ENCODE data around the gene CCL27. TPM values are rescaled to one million over a fixed set of nuclear protein-coding genes. Genes with fewer than 3 reads are reported as not detected.

CCL27 gene
- total and polyA plus RNA-seq, 4 donors: not detected

- ATAC-seq (ENCODE audit: low FRiP score): peak; percentile 44
- Histone ChIP-seq H3K4me3 (ENCODE audit: low read length in 2 of 2) (peak within 1 kb of the TSS; percentile 12 to 37), H3K27me3 (ENCODE audit: control insufficient read depth in 1 of 2, insufficient read depth in 2 of 2, low read length in 1 of 2) (no peaks in the 10 kb centered on the region), H3K27ac (ENCODE audit: low read depth in 1 of 2, low read length in 2 of 2) (no peak within 1 kb of the TSS), H3K9me3 (ENCODE audit: control insufficient read depth, low read length) (no peaks in the 10 kb centered on the region), H3K4me1 (ENCODE audit: control insufficient read depth in 1 of 2, insufficient read depth in 2 of 2, low read length in 2 of 2) (no peaks in the 10 kb centered on the region), H3K36me3 (ENCODE audit: control insufficient read depth in 1 of 2, insufficient read depth in 2 of 2, low read length in 1 of 2) (no peaks in the 10 kb centered on the region)
- 1 to 2% methylated on average over 29 to 69 of the region's 69 CpGs for WGBS, 2 donors
- intact Hi-C loops (cut with DNase I): no loop called here
- DNase-seq: peak in 1 of 2 donors; percentile 83
These were observed 33.6 kb downstream of the CCL27 start, which contains the start of gene ARID3C for GRCh38 chr9:34628656-34629490. Gene ARID3C, minus strand, starts transcription at chr9:34629066. Its CDS starts 1,052 bp downstream, at chr9:34628014.

DNA sequence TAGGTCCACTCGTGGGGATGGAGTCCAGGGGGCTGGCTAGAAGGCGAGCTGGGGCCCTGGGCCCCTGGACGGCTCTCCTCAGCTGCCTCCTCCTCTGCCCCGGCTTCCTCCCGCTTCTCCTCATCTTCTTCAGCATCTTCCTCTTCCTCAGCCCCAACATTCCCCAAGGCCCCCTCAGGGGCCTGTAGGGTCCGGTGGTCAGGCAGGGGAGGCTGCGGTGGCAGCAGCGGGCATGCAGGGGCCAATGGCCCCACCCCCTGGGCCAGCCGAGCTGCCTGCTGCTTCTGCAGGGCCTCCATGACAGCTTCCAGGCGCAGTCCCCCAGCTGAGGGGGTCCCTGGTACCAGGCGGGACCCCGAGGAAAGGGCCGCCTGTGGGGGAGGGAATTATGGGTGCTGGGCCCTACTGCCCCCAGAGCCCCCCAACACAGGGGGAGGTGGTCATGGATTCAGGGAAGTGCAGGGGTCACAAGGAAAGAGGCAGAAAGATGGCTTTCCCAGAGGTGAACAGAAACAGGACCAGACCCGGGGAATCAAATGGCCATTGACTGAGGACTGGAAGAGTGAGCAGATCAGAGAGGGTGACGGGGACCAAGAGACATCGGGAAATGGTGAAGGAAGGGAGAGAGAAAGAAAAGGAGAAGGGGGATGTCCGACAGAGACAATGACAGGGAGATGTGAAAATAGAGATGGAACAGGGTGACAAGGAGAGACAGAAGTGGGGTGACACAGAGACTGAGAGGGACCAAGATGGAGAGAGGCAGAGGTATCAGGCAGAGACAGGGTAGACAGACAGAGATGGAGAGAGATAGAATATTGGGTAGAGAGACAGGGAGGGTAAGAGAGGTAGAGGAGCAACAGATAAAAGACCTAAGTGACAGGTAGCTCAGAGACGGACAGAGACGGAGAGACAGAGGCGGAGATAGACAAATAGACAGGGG, 34.5 kb downstream of the CCL27 start:
- no peak for ATAC-seq (ENCODE audit: low FRiP score)
- H3K27me3 ChIP-seq (ENCODE audit: control insufficient read depth in 1 of 2, insufficient read depth in 2 of 2, low read length in 1 of 2): no peaks in the 10 kb centered on the region
- H3K4me3 ChIP-seq (ENCODE audit: low read length in 2 of 2): no peak overlapping the region
- WGBS, 2 donors: 34 to 43% methylated on average over 20 of the region's 20 CpGs
- no peaks in the 10 kb centered on the region for H3K4me1 ChIP-seq (ENCODE audit: control insufficient read depth in 1 of 2, insufficient read depth in 2 of 2, low read length in 2 of 2)
- no peaks in the 10 kb centered on the region for H3K9me3 ChIP-seq (ENCODE audit: control insufficient read depth, low read length)
- H3K36me3 ChIP-seq (ENCODE audit: control insufficient read depth in 1 of 2, insufficient read depth in 2 of 2, low read length in 1 of 2): no peaks in the 10 kb centered on the region
- DNase-seq: no peak
- no peak overlapping the region for H3K27ac ChIP-seq (ENCODE audit: low read depth in 1 of 2, low read length in 2 of 2)
- intact Hi-C loops (cut with DNase I): no loop called here

DNA sequence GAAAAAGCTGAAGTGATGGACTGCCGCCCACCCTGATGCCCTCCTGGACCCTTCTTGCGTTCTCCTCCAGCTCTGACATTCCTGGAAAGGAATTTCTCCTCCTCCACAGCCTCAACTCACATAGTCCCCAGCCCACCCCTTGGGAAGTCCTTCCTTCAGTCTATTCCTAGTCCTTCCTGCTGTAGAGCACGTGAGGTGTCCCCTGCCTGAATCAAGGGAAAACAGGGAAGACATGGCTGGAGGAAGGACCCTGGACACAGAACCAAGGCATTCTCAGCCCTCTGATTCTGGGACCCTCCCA, 37.3 kb downstream of the CCL27 start:
- no peaks in the 10 kb centered on the region for H3K4me1 ChIP-seq (ENCODE audit: control insufficient read depth in 1 of 2, insufficient read depth in 2 of 2, low read length in 2 of 2)
- H3K27ac ChIP-seq (ENCODE audit: low read depth in 1 of 2, low read length in 2 of 2): no peak overlapping the region
- ATAC-seq (ENCODE audit: low FRiP score) (no peak), DNase-seq (no peak)
- H3K4me3 ChIP-seq (ENCODE audit: low read length in 2 of 2): no peak overlapping the region
- WGBS, 2 donors: 72 to 74% methylated on average over 3 of the region's 3 CpGs
- intact Hi-C loops (cut with DNase I): no loop called here
- no peaks in the 10 kb centered on the region for H3K36me3 ChIP-seq (ENCODE audit: control insufficient read depth in 1 of 2, insufficient read depth in 2 of 2, low read length in 1 of 2)
- no peaks in the 10 kb centered on the region for H3K9me3 ChIP-seq (ENCODE audit: control insufficient read depth, low read length)
- H3K27me3 ChIP-seq (ENCODE audit: control insufficient read depth in 1 of 2, insufficient read depth in 2 of 2, low read length in 1 of 2): no peaks in the 10 kb centered on the region

GRCh38 chr9:34624475-34625185, 37.8 kb downstream of the CCL27 start:
- intact Hi-C loops (cut with DNase I): no loop called here
- no peak for DNase-seq
- Histone ChIP-seq H3K27ac (ENCODE audit: low read depth in 1 of 2, low read length in 2 of 2) (no peak overlapping the region), H3K27me3 (ENCODE audit: control insufficient read depth in 1 of 2, insufficient read depth in 2 of 2, low read length in 1 of 2) (no peaks in the 10 kb centered on the region), H3K36me3 (ENCODE audit: control insufficient read depth in 1 of 2, insufficient read depth in 2 of 2, low read length in 1 of 2) (no peaks in the 10 kb centered on the region), H3K9me3 (ENCODE audit: control insufficient read depth, low read length) (no peaks in the 10 kb centered on the region), H3K4me3 (ENCODE audit: low read length in 2 of 2) (no peak overlapping the region), H3K4me1 (ENCODE audit: control insufficient read depth in 1 of 2, insufficient read depth in 2 of 2, low read length in 2 of 2) (no peaks in the 10 kb centered on the region)
- ATAC-seq (ENCODE audit: low FRiP score): no peak
- 24 to 27% methylated on average over 39 of the region's 39 CpGs for WGBS, 2 donors

GRCh38 chr9:34623374-34624235, 38.9 kb downstream of the CCL27 start:
- DNase-seq: no peak
- H3K9me3 ChIP-seq (ENCODE audit: control insufficient read depth, low read length): no peaks in the 10 kb centered on the region
- H3K27me3 ChIP-seq (ENCODE audit: control insufficient read depth in 1 of 2, insufficient read depth in 2 of 2, low read length in 1 of 2): no peaks in the 10 kb centered on the region
- ATAC-seq (ENCODE audit: low FRiP score): no peak
- H3K36me3 ChIP-seq (ENCODE audit: control insufficient read depth in 1 of 2, insufficient read depth in 2 of 2, low read length in 1 of 2): no peaks in the 10 kb centered on the region
- H3K4me1 ChIP-seq (ENCODE audit: control insufficient read depth in 1 of 2, insufficient read depth in 2 of 2, low read length in 2 of 2): no peaks in the 10 kb centered on the region
- intact Hi-C loops (cut with DNase I): no loop called here
- no peak overlapping the region for H3K4me3 ChIP-seq (ENCODE audit: low read length in 2 of 2)
- no peak overlapping the region for H3K27ac ChIP-seq (ENCODE audit: low read depth in 1 of 2, low read length in 2 of 2)
- WGBS, 2 donors: 10 to 11% methylated on average over 50 to 63 of the region's 63 CpGs

DNA sequence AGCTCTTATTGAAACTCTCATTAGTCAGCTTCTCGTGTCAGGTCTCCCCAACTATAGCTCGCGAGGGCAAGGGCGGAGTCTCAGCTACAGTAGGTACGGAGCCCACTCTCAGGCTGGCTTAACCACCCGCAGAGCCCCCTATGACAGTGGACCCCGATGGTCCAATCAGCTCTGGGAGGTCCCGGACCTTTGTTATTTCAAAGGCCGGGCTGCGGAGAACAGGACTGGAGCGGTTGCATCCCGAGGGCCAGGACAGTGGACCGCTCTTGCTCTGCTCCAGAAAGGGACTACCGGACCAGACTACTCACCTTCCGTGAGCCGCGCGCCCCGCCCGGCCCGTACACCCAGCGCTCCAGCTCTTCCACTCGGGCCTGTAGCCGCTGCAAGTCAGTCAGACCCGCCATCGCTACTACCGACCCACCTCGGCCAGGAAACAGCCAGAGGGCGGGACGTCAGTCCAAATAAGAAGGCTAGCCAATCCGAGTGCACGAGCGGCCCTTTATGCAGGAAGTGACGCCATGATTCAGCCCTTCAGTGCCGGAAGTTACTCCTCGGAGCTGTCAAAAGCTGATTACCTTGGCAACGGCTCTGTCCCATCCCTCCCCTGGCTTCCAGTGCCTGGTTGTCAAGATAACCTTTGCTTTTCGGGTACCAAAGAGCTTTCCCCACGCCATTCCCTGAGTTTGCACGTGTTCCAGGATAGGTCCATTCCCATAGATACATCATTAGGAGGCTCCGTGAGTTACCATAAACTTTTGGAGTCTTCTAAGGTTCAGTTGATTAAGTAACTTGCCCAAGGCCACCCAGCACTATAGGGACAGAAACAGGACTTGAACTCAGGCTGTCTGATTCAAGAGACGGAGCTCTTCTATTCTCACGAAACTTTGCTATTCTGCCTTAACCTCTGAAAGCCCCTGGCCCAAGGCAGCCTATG, 42.1 kb downstream of the CCL27 start, which contains the start of gene DCTN3:
DCTN3 (minus strand) TSS at position 435 of the 934 bp plus-strand sequence; CDS start at position 404, 31 bp downstream.
- ATAC-seq (ENCODE audit: low FRiP score): peak; percentile 95
- no peaks in the 10 kb centered on the region for H3K4me1 ChIP-seq (ENCODE audit: control insufficient read depth in 1 of 2, insufficient read depth in 2 of 2, low read length in 2 of 2)
- H3K27me3 ChIP-seq (ENCODE audit: control insufficient read depth in 1 of 2, insufficient read depth in 2 of 2, low read length in 1 of 2): no peaks in the 10 kb centered on the region
- no peaks in the 10 kb centered on the region for H3K9me3 ChIP-seq (ENCODE audit: control insufficient read depth, low read length)
- no peak within 1 kb of the TSS for H3K27ac ChIP-seq (ENCODE audit: low read depth in 1 of 2, low read length in 2 of 2)
- WGBS, 2 donors: 4% methylated on average over 43 of the region's 43 CpGs
- intact Hi-C loops (cut with DNase I): no loop called here
- DNase-seq: peak; percentile 95
- H3K36me3 ChIP-seq (ENCODE audit: control insufficient read depth in 1 of 2, insufficient read depth in 2 of 2, low read length in 1 of 2): no peaks in the 10 kb centered on the region
- H3K4me3 ChIP-seq (ENCODE audit: low read length in 2 of 2): peak within 1 kb of the TSS; percentile 43 to 49

DNA sequence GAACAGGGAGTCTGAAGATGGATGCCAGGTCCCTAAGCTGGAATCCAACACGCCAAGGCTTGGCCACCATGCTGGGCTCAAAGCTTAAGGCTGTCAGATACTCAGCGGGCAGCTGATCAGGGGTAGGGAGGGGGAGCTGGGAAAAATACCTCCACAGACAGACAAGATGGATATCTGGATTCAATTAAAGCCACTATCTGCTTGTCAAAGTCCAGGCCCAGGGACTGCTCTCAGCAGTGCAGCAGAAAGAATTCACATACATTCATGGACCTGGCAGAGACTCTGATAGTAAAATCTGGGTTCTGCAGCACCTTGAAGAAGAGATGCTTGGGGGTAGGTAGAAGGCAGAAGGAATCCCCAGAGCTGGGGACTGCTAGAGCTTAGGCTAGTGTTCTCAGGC, 47.3 kb downstream of the CCL27 start:
- Histone ChIP-seq H3K4me1 (ENCODE audit: control insufficient read depth in 1 of 2, insufficient read depth in 2 of 2, low read length in 2 of 2) (no peaks in the 10 kb centered on the region), H3K36me3 (ENCODE audit: control insufficient read depth in 1 of 2, insufficient read depth in 2 of 2, low read length in 1 of 2) (no peaks in the 10 kb centered on the region), H3K27me3 (ENCODE audit: control insufficient read depth in 1 of 2, insufficient read depth in 2 of 2, low read length in 1 of 2) (no peaks in the 10 kb centered on the region), H3K4me3 (ENCODE audit: low read length in 2 of 2) (no peak overlapping the region), H3K9me3 (ENCODE audit: control insufficient read depth, low read length) (no peaks in the 10 kb centered on the region), H3K27ac (ENCODE audit: low read depth in 1 of 2, low read length in 2 of 2) (no peak overlapping the region)
- WGBS, 2 donors: 86 to 87% methylated on average over 2 of the region's 2 CpGs
- intact Hi-C loops (cut with DNase I): no loop called here
- peak in 1 of 2 donors; percentile 15 for DNase-seq
- ATAC-seq (ENCODE audit: low FRiP score): no peak

Data from aorta (tissue), 5 donors.